NCI-H1048 (cell line): Measurements from ENCODE around the gene DUS3L.
"Not testable (repeated sequence)": the region's sequence is repeated elsewhere in the genome, so short reads cannot be mapped to it uniquely, and the experiment has no call there.

Experiments used
- DNase-seq: peaks from one replicate; lab custom pipeline; 2025; lab: John Stamatoyannopoulos, UW

Gene DUS3L

DNA sequence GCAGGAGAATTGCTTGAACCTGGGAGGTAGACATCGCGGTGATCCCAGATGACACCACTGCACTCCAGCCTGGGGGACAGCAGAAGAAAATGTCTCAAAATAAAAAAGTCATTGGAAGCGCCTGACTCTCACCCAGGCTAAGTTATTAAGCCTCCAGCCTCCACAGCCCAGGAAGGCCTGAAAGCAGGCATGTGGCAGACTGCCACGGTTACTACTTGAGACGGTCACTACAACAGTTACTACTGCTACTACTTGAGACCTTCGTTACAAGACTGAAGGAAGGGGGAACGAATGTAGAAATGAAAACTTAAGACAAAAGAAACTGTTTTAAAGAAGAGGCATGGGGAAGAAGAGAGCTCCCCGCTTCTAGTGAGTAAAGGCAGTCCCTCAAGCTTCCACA is 16.0 kb downstream of the DUS3L start:
- DNase-seq: no peak

DNA sequence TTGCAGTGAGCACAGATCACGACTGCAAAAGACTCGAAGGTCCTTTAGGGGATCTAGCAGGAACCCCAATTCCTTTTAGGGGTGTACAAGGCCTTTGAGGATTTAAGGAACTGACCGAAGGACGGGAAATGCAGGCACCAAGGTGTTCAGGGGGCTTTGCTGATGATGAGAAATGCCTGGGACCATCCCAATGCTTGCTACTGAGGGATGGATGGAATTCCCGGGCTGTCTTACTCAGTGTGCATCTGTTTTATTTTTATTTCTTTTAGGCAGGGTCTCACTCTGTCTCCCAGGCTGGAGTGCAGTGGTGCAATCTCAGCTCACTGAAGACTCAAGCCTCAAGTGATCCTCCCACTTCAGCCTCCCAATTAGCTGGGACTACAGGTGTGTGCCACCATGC is 17.7 kb downstream of the DUS3L start:
- DNase-seq: no peak

DNA sequence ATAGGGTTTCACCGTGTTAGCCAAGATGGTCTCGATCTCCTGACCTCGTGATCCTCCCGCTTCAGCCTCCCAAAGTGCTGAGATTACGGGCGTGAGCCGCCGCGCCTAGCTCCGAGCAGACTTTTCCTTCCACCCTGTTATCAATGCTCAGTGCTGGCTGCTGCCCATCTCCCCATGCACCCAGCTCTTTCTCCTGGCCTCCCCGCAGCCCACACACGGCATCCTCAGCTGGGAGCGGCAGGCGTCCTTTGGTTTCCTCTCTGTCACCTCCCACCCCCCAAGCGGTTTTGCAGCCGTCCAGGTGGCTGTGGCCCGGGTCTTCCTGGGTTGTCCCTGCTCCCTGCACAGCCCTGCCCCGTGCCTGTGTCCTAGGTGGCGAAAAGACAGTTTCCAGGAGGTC is 18.5 kb downstream of the DUS3L start:
- DNase-seq: no peak

DNA sequence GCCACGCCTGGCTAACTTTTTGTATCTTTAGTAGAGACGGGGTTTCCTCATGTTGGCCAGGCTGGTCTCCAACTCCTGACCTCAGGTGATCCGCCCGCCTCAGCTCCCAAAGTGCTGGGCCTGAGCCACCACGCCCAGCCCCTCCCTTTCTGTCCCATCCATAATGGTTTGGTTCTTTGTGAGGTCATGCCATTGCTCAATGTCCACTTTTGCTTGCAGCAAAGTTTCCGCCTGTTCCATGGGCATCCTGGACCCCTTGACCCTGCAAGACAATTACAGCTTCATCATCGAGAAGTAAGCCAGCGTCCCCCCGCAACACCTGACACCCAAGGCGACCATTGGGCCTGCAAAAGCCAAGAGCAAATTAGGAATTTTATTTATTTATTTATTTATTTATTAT is 23.0 kb downstream of the DUS3L start:
- no peak for DNase-seq

DNA sequence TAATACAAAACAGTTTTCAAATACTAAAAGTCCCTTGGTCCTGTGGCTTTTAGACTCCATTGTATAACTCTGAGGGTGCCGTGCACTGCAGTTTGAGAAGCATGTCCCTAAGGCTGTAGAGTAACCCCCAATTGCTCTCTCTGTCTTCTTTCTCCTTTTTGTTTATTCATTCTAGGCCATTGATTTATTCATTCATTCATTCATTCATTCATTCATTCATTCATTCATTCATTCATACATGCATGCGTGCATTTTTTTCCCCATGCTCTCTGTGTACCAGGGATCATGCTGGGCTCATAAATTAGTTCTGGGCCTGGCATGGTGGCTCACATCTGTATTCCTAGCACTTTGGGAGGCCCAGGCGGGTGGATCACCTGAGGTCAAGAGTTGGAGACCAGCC is 25.7 kb downstream of the DUS3L start:
- DNase-seq: no peak

DNA sequence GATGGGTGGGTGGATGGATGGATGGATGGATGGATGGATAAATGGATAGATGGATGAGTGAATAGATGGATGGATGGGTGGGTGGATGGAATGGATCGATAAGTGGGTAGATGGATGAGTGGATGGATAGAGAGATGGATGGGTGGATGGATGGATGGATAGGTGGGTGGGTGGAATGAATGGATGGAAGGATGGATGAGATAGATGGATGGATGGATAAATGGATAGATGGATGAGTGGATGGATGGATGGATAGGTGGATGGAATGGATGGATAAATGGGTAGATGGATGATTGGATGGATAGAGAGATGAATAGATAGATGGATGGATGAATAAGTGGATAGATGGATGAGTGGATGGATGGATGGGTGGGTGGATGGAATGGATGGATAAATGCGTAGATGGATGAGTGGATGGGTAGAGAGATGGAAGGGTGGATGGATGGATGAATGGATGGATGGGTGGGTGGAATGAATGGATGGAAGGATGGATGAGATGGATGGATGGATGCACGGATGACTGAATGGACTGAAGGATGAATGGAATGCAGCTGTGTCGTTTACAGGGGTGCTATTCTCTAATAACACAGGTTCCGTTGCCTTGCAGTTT is 28.2 kb downstream of the DUS3L start:
- DNase-seq: no peak

DNA sequence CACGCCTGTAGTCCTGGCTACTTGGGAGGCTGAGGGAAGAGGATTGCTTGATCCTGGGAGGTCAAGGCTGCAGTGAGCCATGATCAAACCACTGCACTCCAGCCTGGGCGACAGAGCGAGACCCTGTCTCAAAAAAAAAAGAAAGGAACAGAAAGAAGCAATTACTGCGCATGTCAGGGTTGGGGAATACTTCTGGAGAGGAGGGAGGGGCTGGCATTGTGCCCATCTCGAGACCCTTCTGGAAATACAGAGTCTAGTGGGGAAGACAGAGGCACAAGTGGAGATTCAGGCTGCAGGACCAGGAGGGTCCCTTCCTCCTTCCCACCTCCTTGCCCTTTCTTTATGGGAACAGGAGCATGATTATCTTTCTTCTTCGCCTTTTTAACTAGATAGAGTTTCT is 37.2 kb downstream of the DUS3L start:
- DNase-seq: no peak

DNA sequence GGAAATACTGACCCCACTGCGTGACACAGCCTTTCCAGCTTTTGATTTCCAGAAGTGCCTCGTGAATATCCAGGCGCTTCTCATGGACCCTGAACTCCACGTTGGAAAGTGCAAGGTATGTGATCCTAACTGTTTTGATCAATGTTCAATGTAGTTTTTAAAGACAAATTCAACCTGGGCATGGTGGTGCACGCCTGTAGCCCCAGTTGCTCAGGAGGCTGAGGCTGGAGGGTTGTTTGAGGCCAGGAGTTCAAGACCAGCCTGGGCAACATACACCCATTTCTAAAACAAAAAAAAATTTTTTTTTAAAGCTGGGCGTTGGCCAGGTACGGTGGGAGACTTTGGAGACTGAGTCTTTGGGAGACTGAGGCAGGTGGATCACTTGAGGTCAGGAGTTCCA is 39.3 kb downstream of the DUS3L start:
- no peak for DNase-seq

DNA sequence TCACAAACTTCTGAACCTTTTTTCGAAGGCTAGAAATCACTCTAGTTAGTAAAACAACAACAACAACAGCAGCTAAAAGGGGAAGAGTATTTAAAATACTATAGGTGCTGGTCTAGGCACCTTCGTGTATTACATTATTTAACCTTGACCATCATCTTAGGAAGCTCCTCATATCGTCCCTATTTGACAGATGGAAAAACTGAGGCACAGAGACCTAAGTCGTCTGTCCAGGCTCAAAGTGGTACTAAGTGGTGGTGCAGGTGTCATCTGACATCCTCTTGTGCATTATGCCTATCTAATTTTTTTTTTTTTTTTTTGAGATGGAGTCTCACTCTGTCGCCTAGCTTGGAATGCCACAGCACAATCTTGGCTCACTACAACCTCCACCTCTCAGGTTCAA is 41.5 kb downstream of the DUS3L start:
- DNase-seq: no peak

DNA sequence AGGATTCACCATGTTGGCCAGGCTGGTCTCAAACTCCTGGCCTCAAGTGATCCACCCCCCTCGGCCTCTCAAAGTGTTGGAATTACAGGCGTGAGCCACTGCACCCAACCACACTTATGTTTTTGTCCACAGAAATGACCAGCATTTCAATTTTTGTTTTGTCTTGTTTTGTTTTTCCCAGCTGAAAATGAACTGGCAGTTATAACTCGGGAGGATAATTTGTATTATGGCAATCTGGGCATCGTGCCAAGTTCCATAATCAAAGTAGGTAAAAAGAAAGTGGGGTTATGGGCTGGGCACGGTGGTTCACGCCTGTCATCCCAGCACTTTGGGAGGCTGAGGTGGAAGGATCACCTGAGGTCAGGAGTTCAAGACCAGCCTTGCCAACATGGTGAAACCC is 42.0 kb downstream of the DUS3L start:
- not testable (repeated sequence) for DNase-seq

DNA sequence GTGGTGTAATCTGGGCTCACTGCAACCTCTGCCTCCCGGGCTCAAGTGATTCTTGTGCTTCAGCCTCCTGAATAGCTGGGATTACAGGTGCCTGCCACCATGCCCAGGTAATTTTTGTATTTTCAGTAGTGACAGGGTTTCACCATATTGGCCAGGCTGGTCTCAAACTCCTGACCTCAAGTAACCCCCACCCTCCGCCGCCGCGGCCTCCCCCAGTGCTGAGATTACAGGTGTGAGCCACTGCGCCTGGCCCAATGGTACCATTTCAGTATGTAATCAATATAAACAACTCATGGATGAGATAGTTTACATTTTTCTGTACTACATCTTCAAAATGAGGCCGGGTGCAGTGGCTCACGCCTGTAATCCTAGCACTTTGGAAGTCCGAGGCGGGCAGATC is 46.0 kb downstream of the DUS3L start:
- not testable (repeated sequence) for DNase-seq

DNA sequence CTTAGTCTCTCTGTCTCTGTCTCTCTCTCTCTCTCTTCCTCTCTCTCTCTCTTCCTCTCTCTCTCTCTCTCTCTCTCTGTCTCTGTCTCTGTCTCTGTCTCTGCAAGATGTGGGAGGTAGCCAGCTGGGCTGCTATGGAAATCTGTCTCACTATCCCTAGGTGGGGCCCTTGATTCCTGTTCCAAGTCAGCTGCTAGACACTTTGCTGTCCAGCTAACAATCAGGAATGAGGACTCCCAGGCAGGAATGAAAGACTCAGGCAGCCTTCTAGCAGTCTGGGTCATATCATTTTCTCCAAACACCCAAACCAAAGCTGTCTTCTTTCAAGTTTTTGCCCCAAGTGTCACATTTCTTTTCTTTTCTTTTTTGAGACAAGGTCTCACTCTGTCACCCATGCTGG is 47.3 kb downstream of the DUS3L start:
- no peak for DNase-seq

DNA sequence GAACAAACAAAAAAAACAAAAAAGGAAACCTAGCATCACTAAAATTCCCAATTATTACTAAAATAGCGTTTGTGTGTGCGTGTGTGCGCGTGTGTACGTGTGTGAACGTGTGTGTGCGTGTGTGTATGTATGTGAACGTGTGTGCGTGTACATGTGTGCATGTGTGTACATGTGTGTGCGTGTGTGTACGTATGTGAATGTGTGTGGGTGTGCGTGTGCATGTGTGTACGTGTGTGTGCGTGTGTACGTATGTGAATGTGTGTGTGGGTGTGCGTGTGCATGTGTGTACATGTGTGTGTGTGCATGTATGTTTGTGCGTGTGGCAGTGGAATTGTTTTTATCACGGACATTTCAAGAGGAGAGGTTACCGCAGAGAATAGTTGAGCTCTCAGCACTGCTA is 48.9 kb downstream of the DUS3L start:
- DNase-seq: no peak

DNA sequence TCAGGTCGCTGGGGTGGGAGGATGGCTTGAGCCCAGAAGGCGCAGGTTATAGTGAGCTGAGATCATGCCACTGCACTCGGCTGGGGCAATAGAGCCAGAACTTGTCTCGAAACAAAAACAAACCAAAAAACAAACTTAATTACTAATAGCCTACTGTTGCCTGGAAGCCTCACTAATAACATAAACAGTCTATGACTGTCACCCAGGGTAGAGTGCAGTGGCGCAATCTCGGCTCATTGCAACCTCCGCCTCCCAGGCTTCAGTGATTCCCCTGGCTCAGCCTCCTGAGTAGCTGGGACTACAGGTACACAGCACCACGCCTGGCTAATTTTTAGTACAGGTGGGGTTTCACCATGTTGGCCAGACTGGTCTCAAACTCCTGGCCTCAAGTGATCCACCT is 52.5 kb downstream of the DUS3L start:
- DNase-seq: no peak
